K562 (cell line): ENCODE data around the gene INCENP. TPM values are rescaled to one million over a fixed set of nuclear protein-coding genes. Genes with fewer than 3 reads are reported as not detected.
A peak's percentile ranks its signal among the peaks of the same experiment; 100 is the strongest.
"Not testable (repeated sequence)": the region's sequence is repeated elsewhere in the genome, so short reads cannot be mapped to it uniquely, and the experiment has no call there.

Source experiments
- ATAC-seq: fragments of 200-7000 bp; cut with Tn5 transposase; 3 replicates; pipeline ENCODE4 v1.9.1; 2020; ENCODE audit warnings: moderate library complexity
- BruUV-seq: library from RNA; stranded (reverse); fragments of 400-500 nt; replicated peaks from 2 replicates; lab custom pipeline; 2021; lab: Mats Ljungman, UMichigan
- CTCF ChIA-PET: fragments of 300-600 bp; formaldehyde crosslinking; extraction: SDS; loops from one replicate; lab custom pipeline; 2021; ENCODE audit warnings: low intra/inter-chr PET ratio; lab: Yijun Ruan, JAX
- POLR2A ChIA-PET: fragments of 300-600, 350-650 bp; sonication (Branson Sonifier 250); formaldehyde crosslinking; extraction: SDS; loops from one replicate; lab custom pipeline; 2021; ENCODE audit warnings: antibody characterized with exemption, inconsistent platforms; lab: Yijun Ruan, JAX
- DNase-seq, 4 experiments: peaks; one replicate each; pipeline versions ENCODE4 v3.0.0 to v3.0.0-alpha.2; 2011 to 2018; ENCODE audit warnings: low spot score in 3 of 4, mixed read lengths in 3 of 4; ENCODE audit errors: extremely low read depth in 1 of 4
- FAIRE-seq: peaks from 2 replicates; lab custom pipeline; 2011; peaks lifted over from hg19 to GRCh38; lab: Jason Lieb, UNC
- H2AFZ ChIP-seq: 2 replicates; pipeline ENCODE4 v1.6.0; 2011; ENCODE audit warnings: low read depth, low read length, control low read depth, inconsistent platforms
- H3K27ac ChIP-seq: fragments of 200-600 bp; 3 replicates; pipeline ENCODE4 v1.8.0; 2011; ENCODE audit warnings: low read depth, mild to moderate bottlenecking, control low read depth, inconsistent platforms, low read length, moderate library complexity, mixed read lengths; ENCODE audit errors: extremely low read depth
- H3K27me3 ChIP-seq, 2 experiments: fragments of 300-600 bp in 1 of 2; 2 replicates in 1 of 2; 3 replicates in 1 of 2; pipeline versions ENCODE4 v1.6.0 to v1.8.0; 2011; ENCODE audit warnings: inconsistent platforms in 2 of 2, low read length in 2 of 2, mild to moderate bottlenecking in 1 of 2, mixed read lengths in 1 of 2, moderate library complexity in 1 of 2; ENCODE audit not compliant: control insufficient read depth in 2 of 2, insufficient read depth in 2 of 2
- H3K36me3 ChIP-seq: fragments of 300-600 bp; 3 replicates; pipeline ENCODE4 v1.8.0; 2011; ENCODE audit warnings: mild to moderate bottlenecking, low read length, inconsistent platforms; ENCODE audit not compliant: control insufficient read depth, insufficient read depth
- H3K4me1 ChIP-seq, 2 experiments: fragments of 200-600 bp in 1 of 2; replicated peaks in 1 of 2; 2 replicates in 1 of 2; 3 replicates in 1 of 2; pipeline versions ENCODE4 v1.5.1 to v1.8.0; 2011; ENCODE audit warnings: inconsistent platforms in 2 of 2, low read length in 2 of 2, mild to moderate bottlenecking in 1 of 2, mixed read lengths in 1 of 2, moderate library complexity in 1 of 2; ENCODE audit not compliant: control insufficient read depth in 2 of 2, insufficient read depth in 2 of 2
- H3K4me2 ChIP-seq: 2 replicates; pipeline ENCODE4 v1.6.1; 2011; ENCODE audit warnings: low read length, control low read depth, inconsistent platforms, mixed read lengths; ENCODE audit not compliant: insufficient read depth
- H3K4me3 ChIP-seq: fragments of 200-600 bp; sonication (generic), shearing (Covaris generic); 2 replicates; pipeline ENCODE4 v1.5.1; 2016; ENCODE audit warnings: control low read depth, inconsistent platforms
- H3K79me2 ChIP-seq: fragments of 200-600 bp; 3 replicates; pipeline ENCODE4 v1.8.0; 2011; ENCODE audit warnings: low read length, inconsistent platforms; ENCODE audit not compliant: control insufficient read depth, insufficient read depth
- H3K9ac ChIP-seq, 2 experiments: 2 replicates each; pipeline versions ENCODE4 v1.6.0 to v1.6.1; 2011; ENCODE audit warnings: low read depth in 2 of 2, low read length in 2 of 2, control low read depth in 1 of 2, inconsistent platforms in 1 of 2, mild to moderate bottlenecking in 1 of 2, mixed read lengths in 1 of 2; ENCODE audit not compliant: insufficient read depth in 1 of 2
- H3K9me1 ChIP-seq: one replicate; pipeline ENCODE4 v1.6.0; 2011; ENCODE audit warnings: inconsistent platforms, mild to moderate bottlenecking, low read length, moderate library complexity; ENCODE audit not compliant: control insufficient read depth, insufficient read depth
- H3K9me3 ChIP-seq: replicated peaks from 2 replicates; pipeline ENCODE4 v1.5.1; 2011; ENCODE audit warnings: low read depth, low read length, inconsistent platforms; ENCODE audit not compliant: control insufficient read depth, insufficient read depth
- H4K20me1 ChIP-seq: replicated peaks from 2 replicates; pipeline ENCODE4 v1.6.1; 2011; ENCODE audit warnings: low read length, inconsistent platforms, mixed read lengths; ENCODE audit not compliant: control insufficient read depth, insufficient read depth
- JUN ChIP-seq, 2 experiments: sonication (generic) in 1 of 2; formaldehyde crosslinking in 1 of 2; IDR thresholded peaks; 2 replicates each; pipeline versions ENCODE4 v1.6.1 to v1.8.0; 2012 to 2022; ENCODE audit warnings: borderline replicate concordance in 2 of 2, mild to moderate bottlenecking in 2 of 2, improper control_type of control experiment in 1 of 2, low read depth in 1 of 2, low read length in 1 of 2, missing genetic modification reagents in 1 of 2
- KDM4B ChIP-seq, 2 experiments: fragments of 450-650 bp in 1 of 2; sonication (generic) in 1 of 2; IDR thresholded peaks; 2 replicates each; pipeline ENCODE4 v1.6.1; 2016 to 2017; ENCODE audit warnings: borderline replicate concordance in 2 of 2, antibody characterized with exemption in 1 of 2, low read depth in 1 of 2, mild to moderate bottlenecking in 1 of 2
- ZNF121 ChIP-seq: sonication (generic); formaldehyde crosslinking; conservative IDR thresholded peaks from 2 replicates; pipeline ENCODE4 v1.8.0; 2022; ENCODE audit warnings: missing genetic modification reagents
- ZNF324 ChIP-seq: fragments of 250-450 bp; sonication (Bioruptor Pico); IDR thresholded peaks from 2 replicates; pipeline ENCODE4 v1.4.0; 2020; ENCODE audit warnings: mild to moderate bottlenecking
- ZZZ3 ChIP-seq: fragments of 450-650 bp; IDR thresholded peaks from 2 replicates; pipeline ENCODE4 v1.6.1; 2016; ENCODE audit warnings: antibody characterized with exemption, mild to moderate bottlenecking, moderate library complexity
- WGBS: fragments of 100-300 bp; shearing (Covaris generic); methylation state at CpG from one replicate; pipeline ENCODE4 v1.1.6; 2016; ENCODE audit warnings: low coverage, mixed read lengths; ENCODE audit not compliant: insufficient coverage; ENCODE audit errors: missing lambda C conversion rate; 5-methylcytosine and 5-hydroxymethylcytosine counted together
- in situ Hi-C: fragments of 300-500 bp; cut with MboI; formaldehyde crosslinking; loops from 4 replicates; pipeline ENCODE4 v1.15.0; 2018; ENCODE audit warnings: inconsistent platforms, mixed read lengths
- intact Hi-C: fragments of 100-400 bp; cut with micrococcal nuclease; formaldehyde crosslinking; loops from 2 replicates; pipeline ENCODE4 v1.14.2; 2022
- polyA plus RNA-seq, 8 experiments: library from polyadenylated mRNA; depleted of rRNA in 4 of 8; stranded (reverse) in 5 of 8; unstranded in 3 of 8; fragments of >200 nt; fragmentation: Nextera tagmentation in 2 of 8; fragmentation: Illumina TruSeq in 1 of 8; extraction: Ambion mirVana in 2 of 8; extraction: Trizol in 1 of 8; gene quantifications; 2 replicates each; pipeline versions ENCODE4 v1.2.1 to v1.2.3, GENCODE V29; 2011 to 2014; ENCODE audit warnings: inconsistent platforms in 1 of 8, missing spikeins in 1 of 8
- total RNA-seq, 7 experiments: library from RNA; depleted of rRNA in 6 of 7; stranded (reverse); fragments of >200 nt in 6 of 7; fragmentation: Illumina TruSeq in 2 of 7; extraction: Trizol in 2 of 7; gene quantifications; 2 replicates each; pipeline versions ENCODE4 v1.2.1 to v1.2.3, GENCODE V29; 2011 to 2021; ENCODE audit warnings: low replicate concordance in 1 of 7
- TF ChIP-seq, protein P1 (sequence below): fragments of 450-650 bp; IDR thresholded peaks from 2 replicates; pipeline ENCODE4 v1.6.1; 2016; ENCODE audit warnings: low read depth, mild to moderate bottlenecking, moderate library complexity
- TF ChIP-seq, protein P2 (sequence below): fragments of 250-450 bp; sonication (Bioruptor Pico); IDR thresholded peaks from 2 replicates; pipeline ENCODE4 v1.8.0; 2022; ENCODE audit warnings: moderate library complexity, mild to moderate bottlenecking, inconsistent platforms
- TF ChIP-seq, protein P3 (sequence below), 2 experiments: fragments of 450-650 bp; conservative IDR thresholded peaks; 2 replicates each; pipeline ENCODE4 v1.6.1; 2017; ENCODE audit warnings: mild to moderate bottlenecking in 2 of 2, moderate library complexity in 2 of 2
- TF ChIP-seq, protein P4 (sequence below): sonication (generic); formaldehyde crosslinking; IDR thresholded peaks from 2 replicates; pipeline ENCODE4 v1.8.0; 2022; ENCODE audit warnings: missing genetic modification reagents, mild to moderate bottlenecking, borderline replicate concordance

The INCENP gene
- total and polyA plus RNA-seq, 9 of the 15 experiments (the other 6 are each of a cell fraction or from before 2014, with no cell fraction given) = 1.1 to 97.9 (median 28.2) TPM

DNA sequence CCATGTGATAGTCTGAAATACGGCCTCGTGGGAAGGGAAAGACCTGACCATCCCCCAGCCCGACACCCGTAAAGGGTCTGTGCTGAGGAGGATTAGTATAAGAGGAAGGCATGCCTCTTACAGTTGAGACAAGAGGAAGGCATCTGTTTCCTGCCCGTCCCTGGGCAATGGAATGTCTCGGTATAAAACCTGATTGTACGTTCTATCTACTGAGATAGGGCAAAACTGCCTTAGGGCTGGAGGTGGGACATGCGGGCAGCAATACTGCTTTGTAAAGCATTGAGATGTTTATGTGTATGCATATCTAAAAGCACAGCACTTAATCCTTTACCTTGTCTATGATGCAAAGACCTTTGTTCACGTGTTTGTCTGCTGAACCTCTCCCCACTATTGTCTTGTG is 71.2 kb downstream of the INCENP start:
- in situ Hi-C loops, H3K9me3 ChIP-seq, H3K79me2 ChIP-seq, H3K4me3 ChIP-seq, FAIRE-seq, H3K4me2 ChIP-seq, BruUV-seq, H3K9ac ChIP-seq, H3K4me1 ChIP-seq, CTCF ChIA-PET, H3K9me1 ChIP-seq, DNase-seq, H3K27ac ChIP-seq, POLR2A ChIA-PET, H4K20me1 ChIP-seq, H2AFZ ChIP-seq, ATAC-seq, H3K36me3 ChIP-seq: not testable (repeated sequence)
- intact Hi-C loops = loop anchor here (5.0 kb wide), 1 partner anchor 182 kb away; no protein-coding TSS in a partner anchor
- WGBS = 0% methylated on average over 3 of the region's 9 CpGs
- peaks cover 17 to 42% of the 10 kb centered on the region in 2 experiments for H3K27me3 ChIP-seq

DNA sequence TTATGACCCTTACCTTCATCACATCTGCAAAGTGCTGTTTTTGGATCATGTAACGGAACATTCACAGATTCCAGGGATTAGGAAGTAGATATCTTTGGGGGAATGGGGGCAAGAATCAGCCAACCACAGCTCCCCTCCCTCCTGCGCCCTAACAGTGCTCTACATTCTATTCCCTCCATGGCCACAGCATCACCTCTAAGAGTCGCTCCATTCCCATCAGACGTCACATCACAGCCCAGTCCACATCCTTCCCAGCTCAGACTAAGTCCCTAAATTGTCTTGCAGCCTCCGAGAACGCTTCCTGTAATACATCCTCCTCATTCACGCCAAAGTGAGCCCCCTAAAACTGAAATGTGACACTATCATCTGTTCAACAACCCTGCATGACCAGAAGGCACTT is 72.1 kb downstream of the INCENP start:
- Histone ChIP-seq H3K36me3 (no peaks in the 10 kb centered on the region), H4K20me1 (no peaks in the 10 kb centered on the region), H3K4me2 (no peak overlapping the region), H3K9ac (no peak overlapping the region), H3K27me3 (peaks cover 9 to 34% of the 10 kb centered on the region in 2 experiments; a peak in 4 of 5 replicates), H3K9me3 (no peaks in the 10 kb centered on the region), H3K79me2 (no peaks in the 10 kb centered on the region), H3K9me1 (no peaks in the 10 kb centered on the region), H3K27ac (no peak overlapping the region), H3K4me1 (no peaks in the 10 kb centered on the region; a peak in 1 of 5 replicates), H3K4me3 (no peak overlapping the region), H2AFZ (no peak overlapping the region)
- intact Hi-C loops (loop anchor here (1.0 to 5.0 kb wide), 2 partner anchors 129 to 181 kb away; no protein-coding TSS in a partner anchor), in situ Hi-C loops (no loop called here)
- ChIA-PET CTCF (interaction anchor here (0.6 kb wide), 1 partner anchor 115 kb away, joined by 3 read pairs; no protein-coding TSS in a partner anchor), POLR2A (no interaction called here)
- ATAC-seq (peak; percentile 95), FAIRE-seq (peak; percentile 67), DNase-seq (peak; percentile 30 to 39 (median 34))
- WGBS = 4% methylated on average over 7 of the region's 7 CpGs
- BruUV-seq = no TSS peak
- TF ChIP-seq, protein P1, sequence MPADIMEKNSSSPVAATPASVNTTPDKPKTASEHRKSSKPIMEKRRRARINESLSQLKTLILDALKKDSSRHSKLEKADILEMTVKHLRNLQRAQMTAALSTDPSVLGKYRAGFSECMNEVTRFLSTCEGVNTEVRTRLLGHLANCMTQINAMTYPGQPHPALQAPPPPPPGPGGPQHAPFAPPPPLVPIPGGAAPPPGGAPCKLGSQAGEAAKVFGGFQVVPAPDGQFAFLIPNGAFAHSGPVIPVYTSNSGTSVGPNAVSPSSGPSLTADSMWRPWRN = no peak
- TF ChIP-seq, protein P2, sequence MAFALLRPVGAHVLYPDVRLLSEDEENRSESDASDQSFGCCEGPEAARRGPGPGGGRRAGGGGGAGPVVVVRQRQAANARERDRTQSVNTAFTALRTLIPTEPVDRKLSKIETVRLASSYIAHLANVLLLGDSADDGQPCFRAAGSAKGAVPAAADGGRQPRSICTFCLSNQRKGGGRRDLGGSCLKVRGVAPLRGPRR (CRISPR knock-in tag) = no peak
- TF ChIP-seq KDM4B (IDR thresholded peaks at IDR 0.05; ENCODE audit: borderline replicate concordance in 2 of 2, low read depth in 1 of 2) = no peak
- TF ChIP-seq, protein P3, sequence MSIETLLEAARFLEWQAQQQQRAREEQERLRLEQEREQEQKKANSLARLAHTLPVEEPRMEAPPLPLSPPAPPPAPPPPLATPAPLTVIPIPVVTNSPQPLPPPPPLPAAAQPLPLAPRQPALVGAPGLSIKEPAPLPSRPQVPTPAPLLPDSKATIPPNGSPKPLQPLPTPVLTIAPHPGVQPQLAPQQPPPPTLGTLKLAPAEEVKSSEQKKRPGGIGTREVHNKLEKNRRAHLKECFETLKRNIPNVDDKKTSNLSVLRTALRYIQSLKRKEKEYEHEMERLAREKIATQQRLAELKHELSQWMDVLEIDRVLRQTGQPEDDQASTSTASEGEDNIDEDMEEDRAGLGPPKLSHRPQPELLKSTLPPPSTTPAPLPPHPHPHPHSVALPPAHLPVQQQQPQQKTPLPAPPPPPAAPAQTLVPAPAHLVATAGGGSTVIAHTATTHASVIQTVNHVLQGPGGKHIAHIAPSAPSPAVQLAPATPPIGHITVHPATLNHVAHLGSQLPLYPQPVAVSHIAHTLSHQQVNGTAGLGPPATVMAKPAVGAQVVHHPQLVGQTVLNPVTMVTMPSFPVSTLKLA (conservative IDR thresholded peaks at IDR 0.05) = no peak
- TF ChIP-seq JUN (IDR thresholded peaks at IDR 0.05; ENCODE audit: borderline replicate concordance, low read depth, low read length) = no peak
- no peak for TF ChIP-seq JUN (CRISPR knock-in tag; IDR thresholded peaks at IDR 0.05; ENCODE audit: borderline replicate concordance)
- TF ChIP-seq ZZZ3 = no peak
- TF ChIP-seq, protein P4, sequence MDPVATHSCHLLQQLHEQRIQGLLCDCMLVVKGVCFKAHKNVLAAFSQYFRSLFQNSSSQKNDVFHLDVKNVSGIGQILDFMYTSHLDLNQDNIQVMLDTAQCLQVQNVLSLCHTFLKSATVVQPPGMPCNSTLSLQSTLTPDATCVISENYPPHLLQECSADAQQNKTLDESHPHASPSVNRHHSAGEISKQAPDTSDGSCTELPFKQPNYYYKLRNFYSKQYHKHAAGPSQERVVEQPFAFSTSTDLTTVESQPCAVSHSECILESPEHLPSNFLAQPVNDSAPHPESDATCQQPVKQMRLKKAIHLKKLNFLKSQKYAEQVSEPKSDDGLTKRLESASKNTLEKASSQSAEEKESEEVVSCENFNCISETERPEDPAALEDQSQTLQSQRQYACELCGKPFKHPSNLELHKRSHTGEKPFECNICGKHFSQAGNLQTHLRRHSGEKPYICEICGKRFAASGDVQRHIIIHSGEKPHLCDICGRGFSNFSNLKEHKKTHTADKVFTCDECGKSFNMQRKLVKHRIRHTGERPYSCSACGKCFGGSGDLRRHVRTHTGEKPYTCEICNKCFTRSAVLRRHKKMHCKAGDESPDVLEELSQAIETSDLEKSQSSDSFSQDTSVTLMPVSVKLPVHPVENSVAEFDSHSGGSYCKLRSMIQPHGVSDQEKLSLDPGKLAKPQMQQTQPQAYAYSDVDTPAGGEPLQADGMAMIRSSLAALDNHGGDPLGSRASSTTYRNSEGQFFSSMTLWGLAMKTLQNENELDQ (CRISPR knock-in tag) = no peak
- TF ChIP-seq ZNF121 (CRISPR knock-in tag) = no peak
- TF ChIP-seq ZNF324 (CRISPR knock-in tag) = no peak
